ENCODE data around the gene NLRP3. TPM values are rescaled to one million over a fixed set of nuclear protein-coding genes. Genes with fewer than 3 reads are reported as not detected.
"Not testable (repeated sequence)": the region's sequence is repeated elsewhere in the genome, so short reads cannot be mapped to it uniquely, and the experiment has no call there.

NLRP3 gene
- 0.57 and 0.58 TPM in 2 replicates for total RNA-seq (2014; rRNA removed)
- polyA plus RNA-seq (2012), result 0.19 TPM

DNA sequence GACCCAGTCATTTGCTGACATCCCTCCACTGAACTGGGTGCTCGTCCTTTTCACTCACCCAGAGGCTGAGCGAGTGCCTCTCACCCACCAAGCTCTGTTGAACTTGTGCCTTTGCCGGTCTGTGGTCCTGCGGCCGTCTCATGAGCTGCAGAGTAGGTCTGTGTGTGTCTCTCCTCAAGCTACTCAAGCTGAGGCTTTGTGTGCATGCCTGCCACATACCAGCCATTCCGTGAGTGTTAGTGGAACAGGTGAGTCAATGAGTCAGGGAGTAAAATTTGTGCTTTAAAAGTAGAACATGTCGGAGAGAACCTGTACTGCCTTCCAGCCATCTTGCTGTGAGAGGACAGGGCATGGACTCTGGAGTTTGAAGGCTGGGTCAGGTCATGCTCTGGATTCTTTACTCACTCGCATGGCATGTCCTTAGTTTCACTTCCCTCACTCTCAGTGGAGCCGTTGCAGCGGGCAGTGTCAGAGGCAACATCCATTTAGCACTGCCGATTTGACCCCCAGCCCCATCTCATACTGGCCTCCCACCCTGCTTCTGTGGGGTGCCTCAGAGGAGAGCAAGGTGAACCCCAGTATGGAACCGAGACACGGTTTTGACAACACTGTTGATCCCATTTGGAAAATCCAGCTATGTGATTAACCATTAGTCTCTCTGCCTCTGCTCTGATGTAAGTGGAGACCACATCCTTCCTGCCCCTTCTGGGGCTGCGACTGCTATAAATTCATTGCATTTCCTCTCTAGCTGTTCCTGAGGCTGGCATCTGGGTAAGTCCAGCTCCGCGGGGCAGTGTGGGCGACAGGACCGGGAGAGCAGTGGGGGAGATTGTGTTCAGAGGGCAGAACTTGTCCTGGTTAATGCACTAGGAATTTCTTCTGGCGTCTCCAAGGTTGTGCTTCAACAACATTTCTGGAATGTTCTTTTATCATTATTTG is at the start of gene NLRP3:
Gene NLRP3, plus strand, starts transcription at position 751 of the 939 bp plus-strand sequence. CDS start 2,628 bp downstream, outside the sequence.
- peak; percentile 32 for DNase-seq (ENCODE audit: low read depth)

DNA sequence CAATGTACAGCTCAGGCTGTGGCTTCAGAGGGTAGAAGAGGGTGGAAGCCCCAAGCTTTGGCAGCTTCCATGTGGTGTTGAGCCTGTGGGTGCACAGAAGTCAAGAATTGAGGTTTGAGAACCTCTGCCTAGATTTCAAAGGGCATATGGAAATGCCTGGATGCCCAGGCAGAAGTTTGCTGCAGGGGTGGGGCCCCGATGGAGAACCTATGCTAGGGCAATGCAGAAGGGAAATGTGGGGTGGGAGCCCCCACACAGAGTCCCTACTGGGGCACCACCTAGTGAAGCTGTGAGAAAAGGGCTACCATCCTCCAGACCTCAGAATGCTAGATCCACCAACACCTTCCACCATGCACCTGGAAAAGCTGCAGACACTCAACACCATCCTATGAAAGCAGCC is 49.6 kb upstream of the NLRP3 start:
- DNase-seq (ENCODE audit: low read depth), result not testable (repeated sequence)

DNA sequence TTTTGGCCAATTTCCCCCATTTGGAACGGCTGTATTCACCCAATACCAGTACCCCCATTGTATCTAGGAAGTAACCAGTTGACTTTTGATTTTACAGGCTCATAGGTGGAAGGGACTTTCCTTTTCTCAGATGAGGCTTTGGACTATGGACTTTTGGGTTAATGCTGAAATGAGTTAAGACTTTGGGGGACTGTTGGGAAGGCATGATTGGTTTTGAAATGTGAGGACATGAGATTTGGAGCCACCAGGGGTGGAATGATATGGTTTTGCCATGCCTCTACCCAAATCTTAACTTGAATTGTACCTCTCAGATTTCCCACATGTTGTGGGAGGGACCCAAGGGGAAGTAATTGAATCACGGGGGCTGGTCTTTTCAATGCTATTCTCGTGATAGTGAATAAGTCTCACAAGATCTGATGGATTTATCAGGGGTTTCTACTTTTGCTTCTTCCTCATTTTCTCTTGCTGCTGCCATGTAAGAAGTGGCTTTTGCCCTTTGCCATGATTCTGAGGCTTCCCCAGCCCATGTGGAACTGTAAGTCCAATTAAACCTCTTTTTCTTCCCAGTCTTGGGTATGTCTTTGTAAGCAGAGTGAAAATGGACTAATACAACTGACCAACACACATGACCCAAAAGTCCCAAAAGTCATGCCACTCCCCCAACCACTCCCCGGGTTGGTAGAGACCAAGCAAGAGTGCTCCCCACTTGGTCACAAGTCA is 48.9 kb upstream of the NLRP3 start:
- no peak for DNase-seq (ENCODE audit: low read depth)

DNA sequence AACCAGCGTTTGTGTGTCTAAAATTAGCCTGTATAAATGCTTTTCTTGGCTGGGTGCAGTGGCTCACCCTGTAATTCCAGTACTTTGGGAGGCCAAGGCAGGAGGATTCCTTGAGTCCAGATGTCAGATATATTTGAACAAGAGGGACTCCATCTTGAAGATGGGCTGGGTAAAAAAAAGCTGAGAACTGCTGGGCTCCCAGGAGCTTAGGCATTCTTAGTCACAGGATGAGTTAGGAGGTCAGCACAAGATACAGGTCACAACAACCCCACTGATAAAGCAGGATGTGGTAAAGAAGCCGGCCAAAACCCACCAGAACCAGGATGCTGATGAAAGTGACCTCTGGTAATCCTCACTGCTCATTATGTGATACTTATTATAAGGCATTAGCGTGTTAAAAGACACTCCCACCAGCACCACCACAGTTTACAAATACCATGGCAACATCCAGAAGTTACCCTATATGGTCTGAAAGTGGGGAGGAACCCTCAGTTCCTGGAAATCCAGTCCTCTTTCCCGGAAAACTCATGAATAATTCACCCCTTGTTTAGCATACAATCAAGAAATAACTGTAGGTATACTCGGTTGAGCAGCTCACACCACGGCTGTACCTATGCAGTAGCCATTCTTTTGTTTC is 48.1 kb upstream of the NLRP3 start:
- DNase-seq (ENCODE audit: low read depth), result peak; percentile 74

DNA sequence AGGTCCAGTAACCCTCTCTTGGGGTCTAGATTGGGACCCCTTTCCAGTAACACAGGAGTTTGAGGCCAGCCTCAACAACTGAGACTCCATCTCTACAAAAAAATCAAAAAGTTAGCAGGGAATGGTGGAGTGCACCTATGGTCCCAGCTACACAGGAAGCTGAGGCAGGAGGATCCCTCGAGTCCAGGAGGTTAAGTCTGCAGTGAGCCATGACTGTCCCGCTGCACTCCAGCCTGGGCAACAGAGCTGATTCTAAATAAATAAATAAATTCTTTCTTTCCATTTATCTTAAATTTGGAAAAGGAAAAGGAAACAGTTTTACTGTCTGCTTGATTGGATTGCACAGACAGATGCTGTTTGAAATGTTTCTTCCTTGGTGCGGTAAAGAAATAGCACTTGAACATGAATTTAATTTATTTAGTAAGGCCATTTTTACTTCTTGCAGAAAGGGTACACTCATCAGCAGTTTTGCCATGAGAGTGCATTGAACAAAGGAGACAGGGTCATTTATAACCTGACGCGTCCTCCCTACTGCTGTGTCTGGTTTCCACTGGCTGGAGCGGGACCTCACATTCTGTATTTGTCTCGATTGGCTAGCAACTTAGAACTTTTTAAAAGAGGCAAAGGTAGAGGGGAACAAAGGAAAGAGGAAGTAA is 47.4 kb upstream of the NLRP3 start:
- no peak for DNase-seq (ENCODE audit: low read depth)

DNA sequence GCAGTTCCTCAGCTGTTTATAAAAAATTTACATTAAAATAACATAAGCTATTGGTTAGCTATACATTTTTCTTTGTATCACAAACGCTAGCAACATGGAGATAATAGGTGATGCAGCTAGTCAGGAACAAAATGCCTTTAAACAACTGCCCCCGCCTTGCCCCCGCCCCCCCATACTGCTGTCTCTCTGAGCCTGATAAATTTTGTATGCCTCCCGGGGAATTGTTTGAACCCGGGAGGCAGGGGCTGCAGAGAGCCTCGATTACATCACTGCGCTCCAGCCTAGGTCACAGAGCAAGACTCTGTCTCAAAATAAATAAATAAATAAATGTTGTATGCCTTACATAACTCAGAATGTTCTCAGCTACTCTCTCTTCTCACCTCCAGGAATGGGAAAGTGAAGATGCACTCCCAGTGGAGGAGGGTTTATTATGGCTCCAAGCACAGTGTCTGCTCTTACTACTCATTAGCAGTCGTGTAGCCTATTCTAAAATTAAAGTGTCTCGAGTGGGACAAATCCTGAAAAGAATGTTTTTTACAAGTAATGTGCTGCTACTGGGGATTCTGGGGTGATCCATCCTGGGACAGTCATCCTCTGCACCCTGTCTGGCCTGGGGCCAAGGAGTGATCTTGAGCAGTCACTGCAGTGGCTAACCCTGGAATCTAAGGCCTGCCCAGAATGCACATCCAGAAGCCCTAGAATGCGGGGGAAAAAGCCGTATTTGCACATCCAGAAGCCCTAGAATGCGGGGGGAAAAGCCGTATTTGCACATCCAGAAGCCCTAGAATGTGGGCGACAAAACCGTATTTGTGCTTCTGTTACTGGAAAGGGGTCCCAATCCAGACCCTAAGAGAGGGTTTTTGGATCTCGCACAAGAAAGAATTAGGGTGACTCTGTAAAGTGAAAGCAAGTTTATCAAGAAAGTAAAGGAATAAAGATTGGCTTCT is 44.9 kb upstream of the NLRP3 start:
- DNase-seq (ENCODE audit: low read depth), result peak; percentile 17

DNA sequence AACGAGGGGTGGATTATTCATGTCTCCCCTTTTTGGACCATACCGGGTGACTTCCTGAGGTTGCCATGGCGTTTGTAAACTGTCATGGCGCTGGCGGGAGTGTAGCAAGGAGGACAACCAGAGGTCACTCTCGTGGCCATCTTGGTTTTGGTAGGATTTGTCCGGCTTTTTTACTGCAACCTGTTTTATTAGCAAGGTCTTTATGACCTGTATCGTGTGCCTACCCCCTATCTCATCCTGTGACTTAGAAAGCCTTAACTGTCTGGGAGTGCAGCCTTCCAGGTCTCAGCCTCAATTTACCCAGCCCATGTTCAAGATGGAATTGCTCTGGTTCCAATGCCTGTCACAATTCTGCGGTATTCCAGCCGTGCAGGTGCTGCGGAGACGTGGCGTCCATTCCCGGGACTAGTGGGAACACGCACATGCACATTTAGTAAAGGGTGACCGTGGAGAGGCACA is 44.1 kb upstream of the NLRP3 start:
- no peak for DNase-seq (ENCODE audit: low read depth)

DNA sequence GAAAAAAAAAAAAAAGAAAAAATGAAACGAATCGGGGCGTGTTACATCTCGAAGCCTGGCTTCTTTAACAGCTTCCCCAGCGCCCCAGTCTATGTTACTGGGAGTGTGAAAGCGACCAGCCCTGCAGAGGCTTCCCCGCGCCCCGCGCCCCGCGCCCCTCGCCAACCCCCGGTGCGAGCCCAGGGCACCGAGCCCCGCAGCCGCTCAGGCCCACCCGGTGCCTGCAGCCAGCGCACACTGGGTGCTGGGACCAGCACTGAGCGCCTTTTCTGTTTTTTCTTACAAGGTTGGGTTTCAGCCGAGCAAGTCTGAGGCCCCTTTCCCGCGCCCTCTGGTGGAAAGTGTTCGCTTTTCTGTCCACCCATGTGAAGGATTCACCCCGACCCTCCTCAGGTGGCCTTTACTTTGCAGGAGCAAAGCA is 42.2 kb upstream of the NLRP3 start:
- peak; percentile 33 for DNase-seq (ENCODE audit: low read depth)

DNA sequence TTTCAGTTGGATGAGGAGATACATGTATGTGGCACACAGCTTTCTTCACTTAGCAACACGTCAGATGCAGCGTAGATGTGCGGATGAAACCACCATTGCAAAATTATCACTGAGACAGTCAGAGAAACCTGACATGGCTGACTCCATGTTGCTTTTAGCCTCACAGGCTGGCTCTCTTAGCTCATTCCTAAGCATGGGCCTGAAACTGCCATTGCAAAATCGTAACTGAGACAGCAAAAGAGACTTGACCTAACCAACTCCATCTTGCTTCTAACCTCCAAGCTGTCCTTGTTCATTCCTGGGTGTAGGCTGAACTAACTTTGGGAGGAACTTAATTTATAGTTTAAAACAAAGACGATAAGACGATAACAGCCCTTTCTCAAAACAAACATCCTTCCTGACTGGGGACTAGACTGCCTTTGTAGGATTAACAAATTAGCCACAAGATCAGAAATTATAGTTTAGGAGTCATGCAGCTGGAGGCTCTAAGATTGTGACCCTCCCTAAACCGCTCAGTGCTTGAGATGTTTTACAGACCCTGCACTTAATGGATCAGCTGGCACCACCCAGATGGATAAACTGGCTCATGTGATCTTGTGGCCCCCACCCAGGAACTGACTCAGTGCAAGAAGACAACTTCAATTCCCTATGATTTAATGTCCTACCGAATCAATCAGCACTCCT is 41.2 kb upstream of the NLRP3 start:
- not testable (repeated sequence) for DNase-seq (ENCODE audit: low read depth)

DNA sequence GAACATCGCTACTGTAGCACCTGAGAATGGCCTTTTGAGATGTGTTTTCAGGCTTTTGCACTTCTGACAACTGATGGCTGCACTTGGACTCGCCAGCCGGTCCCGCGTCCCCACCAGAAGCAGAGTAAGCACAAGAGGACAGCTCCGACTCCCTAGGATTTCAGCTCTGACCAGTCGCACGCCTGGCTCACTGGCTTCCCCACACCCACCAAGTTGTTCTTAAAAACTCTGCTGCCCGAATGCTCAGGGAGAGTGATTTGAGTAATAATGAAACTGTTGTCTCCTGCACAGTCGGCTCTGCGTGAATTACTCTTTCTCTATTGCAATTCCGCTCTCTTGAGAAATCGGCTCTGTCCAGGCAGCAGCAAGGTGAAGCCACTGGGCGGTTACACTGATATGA is 40.2 kb upstream of the NLRP3 start:
- DNase-seq (ENCODE audit: low read depth), result no peak

DNA sequence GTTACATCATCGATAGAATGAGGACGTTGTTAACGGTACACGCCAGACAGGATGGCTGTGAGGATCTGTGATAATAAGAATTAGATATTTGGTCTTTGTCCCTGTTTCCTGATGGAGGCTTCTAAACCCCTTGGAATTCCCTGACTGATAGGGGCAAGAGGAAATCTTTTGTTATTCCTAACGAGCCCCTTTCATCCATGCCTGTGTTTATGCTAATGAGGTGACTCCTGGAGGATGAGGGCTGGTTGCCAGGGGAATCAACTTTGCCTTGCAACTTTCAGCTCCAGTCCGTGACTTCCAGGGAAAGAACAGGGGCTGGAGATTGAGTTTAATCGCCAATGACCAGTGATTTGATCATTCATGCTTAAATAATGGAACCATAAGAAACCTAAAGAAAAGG is 39.3 kb upstream of the NLRP3 start:
- no peak for DNase-seq (ENCODE audit: low read depth)

DNA sequence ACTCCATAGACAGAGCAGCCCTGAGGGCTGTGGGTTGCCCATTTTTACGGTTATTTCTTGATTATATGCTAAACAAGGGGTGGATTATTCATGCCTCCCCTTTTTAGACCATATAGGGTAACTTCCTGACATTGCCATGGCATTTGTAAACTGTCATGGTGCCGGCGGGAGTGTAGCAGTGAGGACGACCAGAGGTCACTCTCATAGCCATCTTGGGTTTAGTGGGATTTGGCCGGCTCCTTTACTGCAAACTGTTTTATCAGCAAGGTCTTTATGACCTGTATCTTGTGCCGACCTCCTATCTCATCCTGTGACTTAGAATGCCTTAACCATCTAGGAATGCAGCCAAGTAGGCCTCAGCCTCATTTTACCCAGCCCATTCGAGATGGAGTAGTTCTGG is 38.3 kb upstream of the NLRP3 start:
- not testable (repeated sequence) for DNase-seq (ENCODE audit: low read depth)

DNA sequence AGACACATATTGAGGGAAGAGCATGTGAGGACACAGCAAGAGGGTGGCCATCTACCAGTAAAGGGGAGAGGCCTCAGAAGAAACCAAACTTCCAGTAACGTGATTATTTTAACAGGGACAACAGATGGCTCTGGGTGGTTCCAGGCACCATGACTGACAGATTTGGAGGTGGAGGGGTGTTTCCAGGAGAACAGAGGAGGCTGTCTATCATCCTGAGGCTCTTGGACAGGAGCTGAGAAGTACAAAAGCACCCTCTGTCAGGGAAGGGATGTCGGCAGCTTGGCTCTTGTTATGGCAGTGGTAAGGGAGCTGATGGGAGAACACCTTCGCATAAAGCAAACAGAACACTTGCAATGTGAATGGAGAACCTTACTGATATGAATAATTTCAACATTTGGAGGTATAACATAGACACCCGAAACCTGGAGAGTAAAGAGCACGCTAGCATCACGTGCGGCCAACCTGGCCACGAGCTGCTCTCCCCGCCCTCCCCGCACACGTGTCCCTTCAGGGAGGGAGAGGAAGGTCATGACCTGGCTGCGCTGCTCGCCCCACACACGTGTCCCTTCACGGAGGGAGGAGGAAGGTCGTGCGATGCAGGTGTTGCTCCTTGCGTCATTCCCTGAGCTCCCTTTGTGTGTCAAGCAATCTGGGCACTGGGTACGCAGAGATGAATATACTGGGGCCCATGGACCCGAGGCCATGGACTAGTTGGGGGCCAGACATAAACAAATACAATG is 37.5 kb upstream of the NLRP3 start:
- DNase-seq (ENCODE audit: low read depth), result no peak

DNA sequence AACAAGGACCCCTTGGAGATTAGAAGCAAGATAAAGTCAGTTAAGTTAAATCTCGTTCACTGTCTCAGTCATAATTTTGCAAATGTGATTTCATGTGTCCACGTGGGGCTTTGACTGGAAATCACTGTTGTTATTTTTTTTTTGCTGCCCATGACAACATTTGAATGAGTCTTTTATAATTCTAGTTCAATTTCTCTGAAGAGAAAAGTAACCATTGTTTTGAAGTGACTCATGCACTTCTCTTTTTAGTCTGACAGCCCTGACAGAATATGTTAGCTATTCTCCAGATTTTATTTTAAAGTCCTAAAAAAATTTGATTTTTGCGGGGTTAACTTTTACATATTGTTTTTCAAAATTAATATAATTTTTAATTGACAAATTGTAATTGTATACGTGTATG is 30.7 kb upstream of the NLRP3 start:
- DNase-seq (ENCODE audit: low read depth), result peak; percentile 69

DNA sequence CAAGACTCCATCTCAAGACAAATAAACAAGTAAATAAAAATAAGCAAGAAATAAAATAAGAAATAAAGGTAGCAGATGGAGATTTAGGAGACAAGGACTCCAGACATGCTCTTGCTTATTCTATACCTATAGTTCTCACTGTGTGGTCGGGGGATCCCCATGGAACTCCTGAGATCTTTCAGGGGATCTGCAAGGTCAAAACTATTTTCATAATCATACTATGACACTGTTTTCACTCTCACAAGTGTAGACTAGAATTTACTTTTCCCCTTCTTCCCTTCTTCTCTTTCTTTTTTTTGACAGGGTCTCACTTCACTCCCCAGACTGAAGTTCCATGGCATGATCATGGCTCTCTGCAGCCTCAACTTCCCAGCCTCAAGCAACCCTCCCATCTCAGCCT is 29.8 kb upstream of the NLRP3 start:
- no peak for DNase-seq (ENCODE audit: low read depth)

DNA sequence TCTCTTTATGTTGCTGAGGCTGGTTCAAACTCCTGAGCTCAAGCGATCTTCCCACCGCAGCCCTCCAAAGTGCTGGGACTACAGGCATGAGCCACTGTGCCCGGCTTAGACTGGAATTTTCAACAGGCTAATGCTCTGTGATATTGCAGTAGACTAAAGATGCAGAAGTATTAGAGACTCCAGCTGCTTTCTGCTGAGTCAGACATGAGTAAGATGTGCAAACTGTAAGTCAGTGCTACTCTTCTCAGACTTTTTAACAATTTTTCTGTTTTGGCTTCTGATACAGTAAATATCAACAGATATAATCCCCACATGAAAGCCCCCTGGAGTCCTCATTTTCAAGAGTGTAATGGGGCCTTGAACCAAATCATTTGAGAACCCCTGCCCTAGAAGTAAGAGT is 29.3 kb upstream of the NLRP3 start:
- DNase-seq (ENCODE audit: low read depth), result peak; percentile 87

DNA sequence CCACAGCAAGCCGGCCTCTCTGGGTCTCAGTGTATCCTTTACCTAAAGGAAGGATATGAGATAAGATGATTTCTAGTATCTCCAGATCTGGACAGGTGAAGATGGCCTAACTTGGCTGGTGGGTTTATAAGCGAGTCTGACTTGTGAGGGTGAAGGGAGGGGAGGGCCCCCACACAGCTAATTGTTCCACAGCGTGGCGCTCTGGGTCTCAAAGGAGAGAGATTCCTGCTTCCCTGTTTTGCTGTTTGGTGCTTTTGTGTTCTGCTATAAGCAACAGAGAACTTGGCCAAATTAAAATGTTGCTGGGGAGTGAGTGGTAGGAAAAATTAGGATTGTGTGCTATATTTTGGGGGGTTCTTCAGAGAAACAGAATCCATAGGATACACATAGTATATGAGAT is 28.9 kb upstream of the NLRP3 start:
- no peak for DNase-seq (ENCODE audit: low read depth)

DNA sequence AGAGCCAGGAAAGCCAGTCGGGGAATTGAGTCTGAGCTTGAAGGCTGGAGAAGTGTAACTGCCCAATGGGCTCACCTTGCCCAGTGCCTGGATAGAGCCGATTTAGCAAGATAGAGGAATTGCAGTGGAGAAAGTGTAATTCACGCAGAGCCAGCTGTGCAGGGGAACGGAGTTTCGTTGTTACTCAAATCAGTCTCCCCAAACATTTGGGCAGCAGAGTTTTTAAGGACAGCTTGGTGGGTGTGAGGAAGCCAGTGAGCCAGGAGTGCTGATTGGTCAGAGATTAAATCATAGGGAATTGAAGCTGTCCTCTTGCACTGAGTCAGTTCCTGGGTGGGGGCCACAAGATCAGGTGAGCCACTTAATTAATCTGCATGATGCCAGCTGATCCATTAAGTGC is 28.4 kb upstream of the NLRP3 start:
- no peak for DNase-seq (ENCODE audit: low read depth)

All from LHCN-M2 (cell line).